H9 (cell line): ENCODE results near the gene TRIM38. TPM values are rescaled to one million over a fixed set of nuclear protein-coding genes. Genes with fewer than 3 reads are reported as not detected.

Source experiments
- DNase-seq: peaks from one replicate; pipeline ENCODE4 v3.0.0-alpha.2; 2017
- H2AFZ ChIP-seq: one replicate; pipeline ENCODE4 v1.6.1; 2013; ENCODE audit warnings: mild to moderate bottlenecking, low read length, control low read depth, moderate library complexity
- H2AK5ac ChIP-seq: 2 replicates; pipeline ENCODE4 v1.6.1; 2013; ENCODE audit warnings: low read length, control low read depth, mixed read lengths; ENCODE audit not compliant: insufficient read length
- H2BK120ac ChIP-seq: one replicate; pipeline ENCODE4 v1.6.1; 2013; ENCODE audit warnings: low read depth, mild to moderate bottlenecking, low read length, control low read depth, inconsistent platforms; ENCODE audit not compliant: poor library complexity, severe bottlenecking
- H2BK12ac ChIP-seq: 2 replicates; pipeline ENCODE4 v1.6.1; 2013; ENCODE audit warnings: low read length, control low read depth, mixed read lengths, low read depth; ENCODE audit not compliant: insufficient read length
- H2BK15ac ChIP-seq: 2 replicates; pipeline ENCODE4 v1.6.1; 2013; ENCODE audit warnings: low read depth, low read length, control low read depth
- H2BK20ac ChIP-seq: one replicate; pipeline ENCODE4 v1.6.1; 2013; ENCODE audit warnings: low read depth, mild to moderate bottlenecking, low read length, control low read depth, inconsistent platforms; ENCODE audit not compliant: poor library complexity, severe bottlenecking
- H2BK5ac ChIP-seq: 2 replicates; pipeline ENCODE4 v1.6.1; 2013; ENCODE audit warnings: low read length, control low read depth, mixed read lengths; ENCODE audit not compliant: insufficient read length
- H3K14ac ChIP-seq: 2 replicates; pipeline ENCODE4 v1.6.1; 2013; ENCODE audit warnings: low read length, control low read depth; ENCODE audit not compliant: insufficient read depth
- H3K18ac ChIP-seq: 2 replicates; pipeline ENCODE4 v1.6.1; 2013; ENCODE audit warnings: low read depth, mild to moderate bottlenecking, mixed read lengths, low read length, control low read depth; ENCODE audit not compliant: insufficient read length
- H3K23ac ChIP-seq: 2 replicates; pipeline ENCODE4 v1.6.1; 2013; ENCODE audit warnings: low read length, control low read depth, mixed read lengths, low read depth; ENCODE audit not compliant: insufficient read length
- H3K23me2 ChIP-seq: 2 replicates; pipeline ENCODE4 v1.6.1; 2013; ENCODE audit warnings: low read depth, mild to moderate bottlenecking, mixed read lengths, low read length, control low read depth; ENCODE audit not compliant: insufficient read length, poor library complexity, severe bottlenecking
- H3K27ac ChIP-seq: 2 replicates; pipeline ENCODE4 v1.5.1; 2013; ENCODE audit warnings: low read length, control low read depth, mixed read lengths, low read depth; ENCODE audit not compliant: insufficient read length
- H3K27me3 ChIP-seq: 2 replicates; pipeline ENCODE4 v1.6.1; 2013; ENCODE audit warnings: low read length, control low read depth, inconsistent platforms; ENCODE audit not compliant: insufficient read depth
- H3K4ac ChIP-seq: 2 replicates; pipeline ENCODE4 v1.6.1; 2013; ENCODE audit warnings: low read depth, mild to moderate bottlenecking, control low read depth, inconsistent platforms, low read length, moderate library complexity
- H3K4me1 ChIP-seq: 2 replicates; pipeline ENCODE4 v1.6.1; 2013; ENCODE audit warnings: low read length, control low read depth, inconsistent platforms; ENCODE audit not compliant: insufficient read depth
- H3K4me2 ChIP-seq: 2 replicates; pipeline ENCODE4 v1.6.1; 2013; ENCODE audit warnings: low read length, control low read depth, mixed read lengths; ENCODE audit not compliant: insufficient read length, insufficient read depth
- H3K56ac ChIP-seq: 2 replicates; pipeline ENCODE4 v1.6.1; 2013; ENCODE audit warnings: low read depth, mild to moderate bottlenecking, mixed read lengths, low read length, control low read depth; ENCODE audit not compliant: insufficient read length
- H3K79me1 ChIP-seq: 2 replicates; pipeline ENCODE4 v1.6.1; 2013; ENCODE audit warnings: low read depth, mild to moderate bottlenecking, moderate library complexity, low read length, control low read depth, inconsistent platforms; ENCODE audit not compliant: insufficient read depth, poor library complexity, severe bottlenecking
- H3K79me2 ChIP-seq: 2 replicates; pipeline ENCODE4 v1.6.1; 2013; ENCODE audit warnings: low read length, control low read depth, inconsistent platforms; ENCODE audit not compliant: insufficient read depth
- H3K9ac ChIP-seq: 2 replicates; pipeline ENCODE4 v1.6.1; 2013; ENCODE audit warnings: low read length, control low read depth, mixed read lengths; ENCODE audit not compliant: insufficient read length; ENCODE audit errors: extremely low read depth
- H3K9me3 ChIP-seq: one replicate; pipeline ENCODE4 v1.6.1; 2013; ENCODE audit warnings: low read depth, low read length, inconsistent platforms; ENCODE audit not compliant: control insufficient read depth
- H3T11ph ChIP-seq: one replicate; pipeline ENCODE4 v1.6.1; 2013; ENCODE audit warnings: mild to moderate bottlenecking, low read length, control low read depth, inconsistent platforms
- H4K20me1 ChIP-seq: one replicate; pipeline ENCODE4 v1.6.1; 2013; ENCODE audit not compliant: control insufficient read depth, insufficient read length, insufficient read depth
- H4K5ac ChIP-seq: 2 replicates; pipeline ENCODE4 v1.6.1; 2013; ENCODE audit warnings: low read depth, mild to moderate bottlenecking, mixed read lengths, low read length, control low read depth; ENCODE audit not compliant: insufficient read length
- H4K8ac ChIP-seq: replicated peaks from 2 replicates; pipeline ENCODE4 v1.6.1; 2013; ENCODE audit warnings: low read length, control low read depth, mixed read lengths, low read depth; ENCODE audit not compliant: insufficient read length
- H4K91ac ChIP-seq: 2 replicates; pipeline ENCODE4 v1.6.1; 2013; ENCODE audit warnings: low read depth, mild to moderate bottlenecking, moderate library complexity, mixed read lengths, low read length, control low read depth; ENCODE audit not compliant: insufficient read length
- H3K27ac Mint-ChIP-seq, 3 experiments: 2 replicates in 2 of 3; 3 replicates in 1 of 3; pipeline ENCODE4 v1.8.0; 2020 to 2021; ENCODE audit warnings: mixed read lengths in 3 of 3, mild to moderate bottlenecking in 1 of 3, moderate library complexity in 1 of 3
- H3K27me3 Mint-ChIP-seq: 2 replicates; pipeline ENCODE4 v1.8.0; 2021; ENCODE audit warnings: low read depth, mild to moderate bottlenecking, moderate library complexity, mixed read lengths
- H3K36me3 Mint-ChIP-seq, 3 experiments: 2 replicates in 2 of 3; 3 replicates in 1 of 3; pipeline ENCODE4 v1.8.0; 2020 to 2021; ENCODE audit warnings: low read depth in 3 of 3, mixed read lengths in 3 of 3; ENCODE audit not compliant: insufficient read depth in 1 of 3
- H3K4me1 Mint-ChIP-seq, 2 experiments: 2 replicates each; pipeline ENCODE4 v1.8.0; 2020; ENCODE audit warnings: mixed read lengths in 2 of 2
- H3K4me3 Mint-ChIP-seq, 2 experiments: 2 replicates in 1 of 2; 3 replicates in 1 of 2; pipeline ENCODE4 v1.8.0; 2020 to 2021; ENCODE audit warnings: mild to moderate bottlenecking in 2 of 2, mixed read lengths in 2 of 2, moderate library complexity in 1 of 2
- H3K9me3 Mint-ChIP-seq, 2 experiments: 2 replicates in 1 of 2; 3 replicates in 1 of 2; pipeline ENCODE4 v1.8.0; 2020; ENCODE audit warnings: mild to moderate bottlenecking in 2 of 2, mixed read lengths in 2 of 2, moderate library complexity in 1 of 2
- CTCF ChIP-seq: fragments of 200-600 bp; sonication (generic); conservative IDR thresholded peaks from 3 replicates; pipeline ENCODE4 v1.8.0; 2021; ENCODE audit warnings: antibody characterized with exemption, mild to moderate bottlenecking
- WGBS: extraction: QIAGEN DNeasy Blood & Tissue Kit; methylation state at CpG from one replicate; pipeline ENCODE4 v1.1.7; 2013; ENCODE audit warnings: missing lambda C conversion rate, low lambda C conversion rate, mixed read lengths; ENCODE audit not compliant: insufficient read length; ENCODE audit errors: extremely low coverage; 5-methylcytosine and 5-hydroxymethylcytosine counted together
- total RNA-seq: library from RNA; stranded (reverse); gene quantifications from 2 replicates; pipeline ENCODE4 v1.2.1, GENCODE V29; 2021

Gene TRIM38
- total RNA-seq, 1 experiment from 2014 or later, result 0.61 TPM

GRCh38 chr6:25913741-25914140 is 48.9 kb upstream of the TRIM38 start:
- H3K9me3 ChIP-seq, result no peaks in the 10 kb centered on the region
- H3K4ac ChIP-seq, result no peak overlapping the region
- H3K4me1 Mint-ChIP-seq, result no peaks in the 10 kb centered on the region
- no peak overlapping the region for H3T11ph ChIP-seq
- H3K4me2 ChIP-seq, result no peak overlapping the region
- H4K91ac ChIP-seq, result no peak overlapping the region
- H3K79me1 ChIP-seq, result no peaks in the 10 kb centered on the region
- H3K23ac ChIP-seq, result no peak overlapping the region
- H4K20me1 ChIP-seq, result no peaks in the 10 kb centered on the region
- no peak overlapping the region for H2AK5ac ChIP-seq
- no peaks in the 10 kb centered on the region for H3K9me3 Mint-ChIP-seq
- no peak overlapping the region for H3K14ac ChIP-seq
- H4K8ac ChIP-seq, result no peak overlapping the region
- no peak overlapping the region for H3K4me3 Mint-ChIP-seq
- H2BK5ac ChIP-seq, result no peak overlapping the region
- TF ChIP-seq CTCF, result no peak
- no peak overlapping the region for H2BK12ac ChIP-seq
- H2BK15ac ChIP-seq, result no peak overlapping the region
- no peak overlapping the region for H2AFZ ChIP-seq
- H3K23me2 ChIP-seq, result no peaks in the 10 kb centered on the region
- H3K56ac ChIP-seq, result no peak overlapping the region
- no peaks in the 10 kb centered on the region for H3K36me3 Mint-ChIP-seq
- no peaks in the 10 kb centered on the region for H3K4me1 ChIP-seq
- no peak overlapping the region for H3K27ac ChIP-seq
- WGBS, result no CpG with 5 or more reads among the region's 3 CpGs
- H3K79me2 ChIP-seq, result no peaks in the 10 kb centered on the region
- no peak for DNase-seq
- H4K5ac ChIP-seq, result no peak overlapping the region
- H3K27ac Mint-ChIP-seq, result no peak overlapping the region
- H2BK20ac ChIP-seq, result no peak overlapping the region
- no peak overlapping the region for H3K18ac ChIP-seq
- no peak overlapping the region for H3K9ac ChIP-seq
- no peaks in the 10 kb centered on the region for H3K27me3 Mint-ChIP-seq
- no peak overlapping the region for H2BK120ac ChIP-seq
- H3K27me3 ChIP-seq, result no peaks in the 10 kb centered on the region
